H9 (cell line): ENCODE data around the gene DPP10. TPM values are rescaled to one million over a fixed set of nuclear protein-coding genes. Genes with fewer than 3 reads are reported as not detected.

Experiments
- DNase-seq: peaks from one replicate; pipeline ENCODE4 v3.0.0-alpha.2; 2017
- H2AFZ ChIP-seq: one replicate; pipeline ENCODE4 v1.6.1; 2013; ENCODE audit warnings: mild to moderate bottlenecking, low read length, control low read depth, moderate library complexity
- H2AK5ac ChIP-seq: 2 replicates; pipeline ENCODE4 v1.6.1; 2013; ENCODE audit warnings: low read length, control low read depth, mixed read lengths; ENCODE audit not compliant: insufficient read length
- H2BK120ac ChIP-seq: one replicate; pipeline ENCODE4 v1.6.1; 2013; ENCODE audit warnings: low read depth, mild to moderate bottlenecking, low read length, control low read depth, inconsistent platforms; ENCODE audit not compliant: poor library complexity, severe bottlenecking
- H2BK12ac ChIP-seq: 2 replicates; pipeline ENCODE4 v1.6.1; 2013; ENCODE audit warnings: low read length, control low read depth, mixed read lengths, low read depth; ENCODE audit not compliant: insufficient read length
- H2BK15ac ChIP-seq: 2 replicates; pipeline ENCODE4 v1.6.1; 2013; ENCODE audit warnings: low read depth, low read length, control low read depth
- H2BK20ac ChIP-seq: one replicate; pipeline ENCODE4 v1.6.1; 2013; ENCODE audit warnings: low read depth, mild to moderate bottlenecking, low read length, control low read depth, inconsistent platforms; ENCODE audit not compliant: poor library complexity, severe bottlenecking
- H2BK5ac ChIP-seq: 2 replicates; pipeline ENCODE4 v1.6.1; 2013; ENCODE audit warnings: low read length, control low read depth, mixed read lengths; ENCODE audit not compliant: insufficient read length
- H3K14ac ChIP-seq: 2 replicates; pipeline ENCODE4 v1.6.1; 2013; ENCODE audit warnings: low read length, control low read depth; ENCODE audit not compliant: insufficient read depth
- H3K18ac ChIP-seq: 2 replicates; pipeline ENCODE4 v1.6.1; 2013; ENCODE audit warnings: low read depth, mild to moderate bottlenecking, mixed read lengths, low read length, control low read depth; ENCODE audit not compliant: insufficient read length
- H3K23ac ChIP-seq: 2 replicates; pipeline ENCODE4 v1.6.1; 2013; ENCODE audit warnings: low read length, control low read depth, mixed read lengths, low read depth; ENCODE audit not compliant: insufficient read length
- H3K23me2 ChIP-seq: 2 replicates; pipeline ENCODE4 v1.6.1; 2013; ENCODE audit warnings: low read depth, mild to moderate bottlenecking, mixed read lengths, low read length, control low read depth; ENCODE audit not compliant: insufficient read length, poor library complexity, severe bottlenecking
- H3K27ac ChIP-seq: 2 replicates; pipeline ENCODE4 v1.5.1; 2013; ENCODE audit warnings: low read length, control low read depth, mixed read lengths, low read depth; ENCODE audit not compliant: insufficient read length
- H3K27me3 ChIP-seq: 2 replicates; pipeline ENCODE4 v1.6.1; 2013; ENCODE audit warnings: low read length, control low read depth, inconsistent platforms; ENCODE audit not compliant: insufficient read depth
- H3K4ac ChIP-seq: 2 replicates; pipeline ENCODE4 v1.6.1; 2013; ENCODE audit warnings: low read depth, mild to moderate bottlenecking, control low read depth, inconsistent platforms, low read length, moderate library complexity
- H3K4me1 ChIP-seq: 2 replicates; pipeline ENCODE4 v1.6.1; 2013; ENCODE audit warnings: low read length, control low read depth, inconsistent platforms; ENCODE audit not compliant: insufficient read depth
- H3K4me2 ChIP-seq: 2 replicates; pipeline ENCODE4 v1.6.1; 2013; ENCODE audit warnings: low read length, control low read depth, mixed read lengths; ENCODE audit not compliant: insufficient read length, insufficient read depth
- H3K56ac ChIP-seq: 2 replicates; pipeline ENCODE4 v1.6.1; 2013; ENCODE audit warnings: low read depth, mild to moderate bottlenecking, mixed read lengths, low read length, control low read depth; ENCODE audit not compliant: insufficient read length
- H3K79me1 ChIP-seq: 2 replicates; pipeline ENCODE4 v1.6.1; 2013; ENCODE audit warnings: low read depth, mild to moderate bottlenecking, moderate library complexity, low read length, control low read depth, inconsistent platforms; ENCODE audit not compliant: insufficient read depth, poor library complexity, severe bottlenecking
- H3K79me2 ChIP-seq: 2 replicates; pipeline ENCODE4 v1.6.1; 2013; ENCODE audit warnings: low read length, control low read depth, inconsistent platforms; ENCODE audit not compliant: insufficient read depth
- H3K9ac ChIP-seq: 2 replicates; pipeline ENCODE4 v1.6.1; 2013; ENCODE audit warnings: low read length, control low read depth, mixed read lengths; ENCODE audit not compliant: insufficient read length; ENCODE audit errors: extremely low read depth
- H3K9me3 ChIP-seq: one replicate; pipeline ENCODE4 v1.6.1; 2013; ENCODE audit warnings: low read depth, low read length, inconsistent platforms; ENCODE audit not compliant: control insufficient read depth
- H3T11ph ChIP-seq: one replicate; pipeline ENCODE4 v1.6.1; 2013; ENCODE audit warnings: mild to moderate bottlenecking, low read length, control low read depth, inconsistent platforms
- H4K20me1 ChIP-seq: one replicate; pipeline ENCODE4 v1.6.1; 2013; ENCODE audit not compliant: control insufficient read depth, insufficient read length, insufficient read depth
- H4K5ac ChIP-seq: 2 replicates; pipeline ENCODE4 v1.6.1; 2013; ENCODE audit warnings: low read depth, mild to moderate bottlenecking, mixed read lengths, low read length, control low read depth; ENCODE audit not compliant: insufficient read length
- H4K8ac ChIP-seq: replicated peaks from 2 replicates; pipeline ENCODE4 v1.6.1; 2013; ENCODE audit warnings: low read length, control low read depth, mixed read lengths, low read depth; ENCODE audit not compliant: insufficient read length
- H4K91ac ChIP-seq: 2 replicates; pipeline ENCODE4 v1.6.1; 2013; ENCODE audit warnings: low read depth, mild to moderate bottlenecking, moderate library complexity, mixed read lengths, low read length, control low read depth; ENCODE audit not compliant: insufficient read length
- H3K27ac Mint-ChIP-seq, 3 experiments: 2 replicates in 2 of 3; 3 replicates in 1 of 3; pipeline ENCODE4 v1.8.0; 2020 to 2021; ENCODE audit warnings: mixed read lengths in 3 of 3, mild to moderate bottlenecking in 1 of 3, moderate library complexity in 1 of 3
- H3K27me3 Mint-ChIP-seq: 2 replicates; pipeline ENCODE4 v1.8.0; 2021; ENCODE audit warnings: low read depth, mild to moderate bottlenecking, moderate library complexity, mixed read lengths
- H3K36me3 Mint-ChIP-seq, 3 experiments: 2 replicates in 2 of 3; 3 replicates in 1 of 3; pipeline ENCODE4 v1.8.0; 2020 to 2021; ENCODE audit warnings: low read depth in 3 of 3, mixed read lengths in 3 of 3; ENCODE audit not compliant: insufficient read depth in 1 of 3
- H3K4me1 Mint-ChIP-seq, 2 experiments: 2 replicates each; pipeline ENCODE4 v1.8.0; 2020; ENCODE audit warnings: mixed read lengths in 2 of 2
- H3K4me3 Mint-ChIP-seq, 2 experiments: 2 replicates in 1 of 2; 3 replicates in 1 of 2; pipeline ENCODE4 v1.8.0; 2020 to 2021; ENCODE audit warnings: mild to moderate bottlenecking in 2 of 2, mixed read lengths in 2 of 2, moderate library complexity in 1 of 2
- H3K9me3 Mint-ChIP-seq, 2 experiments: 2 replicates in 1 of 2; 3 replicates in 1 of 2; pipeline ENCODE4 v1.8.0; 2020; ENCODE audit warnings: mild to moderate bottlenecking in 2 of 2, mixed read lengths in 2 of 2, moderate library complexity in 1 of 2
- CTCF ChIP-seq: fragments of 200-600 bp; sonication (generic); conservative IDR thresholded peaks from 3 replicates; pipeline ENCODE4 v1.8.0; 2021; ENCODE audit warnings: antibody characterized with exemption, mild to moderate bottlenecking
- WGBS: extraction: QIAGEN DNeasy Blood & Tissue Kit; methylation state at CpG from one replicate; pipeline ENCODE4 v1.1.7; 2013; ENCODE audit warnings: missing lambda C conversion rate, low lambda C conversion rate, mixed read lengths; ENCODE audit not compliant: insufficient read length; ENCODE audit errors: extremely low coverage; 5-methylcytosine and 5-hydroxymethylcytosine counted together
- total RNA-seq: library from RNA; stranded (reverse); gene quantifications from 2 replicates; pipeline ENCODE4 v1.2.1, GENCODE V29; 2021

Gene DPP10
- total RNA-seq, 1 experiment from 2014 or later = 11.3 TPM

GRCh38 chr2:114859726-114860510, 417.5 kb downstream of the DPP10 start:
- Histone ChIP-seq H3K9me3 (no peaks in the 10 kb centered on the region), H2BK5ac (no peak overlapping the region), H3T11ph (no peak overlapping the region), H3K4ac (no peak overlapping the region), H4K8ac (no peak overlapping the region), H3K79me1 (no peaks in the 10 kb centered on the region), H2BK15ac (no peak overlapping the region), H3K23ac (no peak overlapping the region), H3K18ac (no peak overlapping the region), H4K5ac (no peak overlapping the region), H3K27me3 (no peaks in the 10 kb centered on the region), H2BK120ac (no peak overlapping the region), H3K4me1 (no peaks in the 10 kb centered on the region; the same call in 1 of the 2 replicates), H3K9ac (no peak overlapping the region), H3K4me2 (no peak overlapping the region), H2BK20ac (no peak overlapping the region), H2AK5ac (no peak overlapping the region), H4K20me1 (no peaks in the 10 kb centered on the region), H3K79me2 (no peaks in the 10 kb centered on the region), H3K23me2 (no peaks in the 10 kb centered on the region), H3K14ac (no peak overlapping the region), H4K91ac (no peak overlapping the region), H2AFZ (no peak overlapping the region), H3K56ac (no peak overlapping the region), H2BK12ac (no peak overlapping the region), H3K27ac (no peak overlapping the region)
- Mint-ChIP-seq H3K27me3 (no peaks in the 10 kb centered on the region), H3K9me3 (no peaks in the 10 kb centered on the region), H3K36me3 (no peaks in the 10 kb centered on the region), H3K4me1 (peaks cover 4 to 23% of the 10 kb centered on the region in 2 experiments), H3K27ac (peak overlapping the region in 1 of 3 experiments; percentile 22; a peak in 1 of 7 replicates), H3K4me3 (no peak overlapping the region)
- no peak for TF ChIP-seq CTCF
- DNase-seq = no peak
- no CpG with 5 or more reads among the region's 6 CpGs for WGBS
